ENCODE results near the gene SLC26A3.

DNA sequence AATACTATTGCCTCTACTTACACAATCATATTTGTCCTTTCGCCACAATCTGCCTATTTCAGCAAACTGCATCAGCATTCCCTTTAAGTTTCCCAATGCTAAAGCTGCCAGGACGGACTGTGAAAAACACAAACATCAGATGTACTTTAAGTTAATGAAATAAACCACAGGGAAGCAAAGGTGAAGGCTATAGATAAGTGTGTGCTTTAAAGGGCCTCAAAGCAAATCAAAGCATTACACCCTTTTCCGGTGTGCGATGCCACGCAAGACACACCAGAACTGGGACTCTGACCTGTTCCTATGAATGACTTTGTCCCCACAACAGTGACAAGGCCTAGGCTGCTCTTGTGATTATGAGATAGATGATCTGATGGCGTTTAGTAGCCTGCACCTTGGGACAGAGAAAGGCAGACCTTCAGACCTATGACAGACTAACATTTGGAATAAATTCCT lies 23.4 kb downstream of the SLC26A3 start:
- TF ChIP-seq, protein P1, sequence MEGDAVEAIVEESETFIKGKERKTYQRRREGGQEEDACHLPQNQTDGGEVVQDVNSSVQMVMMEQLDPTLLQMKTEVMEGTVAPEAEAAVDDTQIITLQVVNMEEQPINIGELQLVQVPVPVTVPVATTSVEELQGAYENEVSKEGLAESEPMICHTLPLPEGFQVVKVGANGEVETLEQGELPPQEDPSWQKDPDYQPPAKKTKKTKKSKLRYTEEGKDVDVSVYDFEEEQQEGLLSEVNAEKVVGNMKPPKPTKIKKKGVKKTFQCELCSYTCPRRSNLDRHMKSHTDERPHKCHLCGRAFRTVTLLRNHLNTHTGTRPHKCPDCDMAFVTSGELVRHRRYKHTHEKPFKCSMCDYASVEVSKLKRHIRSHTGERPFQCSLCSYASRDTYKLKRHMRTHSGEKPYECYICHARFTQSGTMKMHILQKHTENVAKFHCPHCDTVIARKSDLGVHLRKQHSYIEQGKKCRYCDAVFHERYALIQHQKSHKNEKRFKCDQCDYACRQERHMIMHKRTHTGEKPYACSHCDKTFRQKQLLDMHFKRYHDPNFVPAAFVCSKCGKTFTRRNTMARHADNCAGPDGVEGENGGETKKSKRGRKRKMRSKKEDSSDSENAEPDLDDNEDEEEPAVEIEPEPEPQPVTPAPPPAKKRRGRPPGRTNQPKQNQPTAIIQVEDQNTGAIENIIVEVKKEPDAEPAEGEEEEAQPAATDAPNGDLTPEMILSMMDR (IDR thresholded peaks at IDR 0.05) = no peak
- TF ChIP-seq POLR2A (IDR thresholded peaks at IDR 0.05) = no peak
